Lung microvascular endothelial cell (primary cell): ENCODE measurements around the gene HYI. TPM values are rescaled to one million over a fixed set of nuclear protein-coding genes. Genes with fewer than 3 reads are reported as not detected.

Source experiments
- DNase-seq, 2 donors: peaks; one replicate each; pipeline versions ENCODE4 v3.0.0 to v3.0.0-alpha.2; 2010; ENCODE audit warnings: low read depth in 2 of 2
- total RNA-seq: library from RNA; depleted of rRNA; stranded (reverse); fragments of >200 nt; gene quantifications from 2 replicates; pipeline ENCODE4 v1.2.1, GENCODE V29; 2014

Gene HYI
- total RNA-seq, 1 donor from 2014 or later: 147 TPM

DNA sequence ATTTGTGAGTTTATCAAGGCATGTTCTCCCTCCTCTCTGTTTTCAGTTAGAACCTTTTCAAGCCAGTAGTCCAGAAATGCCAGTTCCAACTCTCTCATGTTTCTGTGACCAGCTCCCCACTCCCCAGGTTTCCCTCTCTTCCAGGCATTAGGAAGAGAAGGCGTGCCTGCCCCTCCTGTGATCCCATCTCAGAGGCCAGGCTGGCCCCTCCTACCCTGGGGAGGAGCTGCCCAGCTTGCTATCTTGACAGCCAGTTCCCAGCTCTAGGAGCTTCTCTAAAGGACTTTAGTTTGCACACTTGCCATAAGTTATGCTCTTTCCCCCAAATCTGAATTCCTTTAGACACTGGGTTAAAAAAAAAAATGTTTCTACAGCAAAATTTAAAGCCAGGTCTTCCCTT is 8.9 kb downstream of the HYI start:
- DNase-seq: no peak

GRCh38 chr1:43444151-43444828 is 9.4 kb downstream of the HYI start:
- DNase-seq: no peak

GRCh38 chr1:43443197-43443946 is 10.4 kb downstream of the HYI start:
- no peak for DNase-seq

DNA sequence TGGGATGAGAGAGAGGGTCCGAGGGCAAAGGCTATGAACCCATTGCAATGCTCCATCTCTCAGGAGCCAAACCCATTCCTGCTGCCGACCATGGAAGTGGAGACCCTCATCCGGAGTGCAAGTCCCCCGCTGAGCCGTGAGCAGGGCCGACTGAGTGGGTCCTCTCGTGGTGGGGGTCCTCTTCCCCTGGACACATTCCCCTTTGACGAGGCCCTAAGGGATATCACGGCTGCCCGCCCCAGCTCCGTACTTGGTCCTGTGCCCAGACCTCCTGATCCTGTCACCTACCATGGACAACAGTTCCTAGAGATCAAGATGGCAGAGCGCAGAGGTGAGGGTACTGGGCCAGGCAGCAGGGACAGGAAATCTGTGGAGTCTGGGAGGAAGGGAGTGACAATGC is 11.0 kb downstream of the HYI start:
- DNase-seq: no peak

- no peak for DNase-seq
Measured at GRCh38 chr1:43441894-43442637, 11.7 kb downstream of the HYI start.

DNA sequence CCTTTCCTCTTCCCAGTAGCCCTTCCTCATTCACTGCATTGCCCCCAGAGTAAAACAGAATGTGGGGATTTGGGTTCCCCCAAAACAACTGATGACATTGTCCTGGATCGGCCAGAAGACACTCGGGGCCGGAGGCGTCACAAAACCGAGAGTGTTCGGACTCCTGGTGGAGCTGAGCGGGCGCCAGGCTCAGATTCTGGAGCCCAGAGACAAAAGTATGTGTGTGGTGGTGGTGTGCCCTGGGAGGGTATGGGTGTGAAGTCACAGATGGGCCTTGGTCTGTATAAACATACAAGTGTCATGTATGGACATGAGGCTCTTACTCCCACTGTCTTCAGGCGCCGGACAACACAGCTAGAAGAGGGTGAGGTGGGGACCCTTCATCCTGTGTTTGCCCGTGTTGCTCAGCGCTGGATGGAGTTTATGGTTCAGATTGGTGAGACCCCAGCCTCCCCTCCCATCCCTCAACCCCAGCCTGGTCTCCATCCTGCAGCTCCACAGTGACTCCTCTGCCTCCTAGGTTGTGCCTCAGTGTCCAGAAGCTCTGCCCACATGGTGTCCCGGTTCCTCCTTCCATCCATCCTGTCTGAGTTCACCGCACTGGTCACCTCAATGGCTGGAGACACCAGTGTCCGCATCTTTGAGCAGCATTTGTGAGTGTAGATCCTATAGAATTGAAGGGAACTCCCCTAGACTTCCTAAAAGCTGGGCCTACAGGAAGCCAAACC is 12.4 kb downstream of the HYI start:
- no peak for DNase-seq

- DNase-seq: no peak
Measured at GRCh38 chr1:43440358-43440757, 13.4 kb downstream of the HYI start.

DNA sequence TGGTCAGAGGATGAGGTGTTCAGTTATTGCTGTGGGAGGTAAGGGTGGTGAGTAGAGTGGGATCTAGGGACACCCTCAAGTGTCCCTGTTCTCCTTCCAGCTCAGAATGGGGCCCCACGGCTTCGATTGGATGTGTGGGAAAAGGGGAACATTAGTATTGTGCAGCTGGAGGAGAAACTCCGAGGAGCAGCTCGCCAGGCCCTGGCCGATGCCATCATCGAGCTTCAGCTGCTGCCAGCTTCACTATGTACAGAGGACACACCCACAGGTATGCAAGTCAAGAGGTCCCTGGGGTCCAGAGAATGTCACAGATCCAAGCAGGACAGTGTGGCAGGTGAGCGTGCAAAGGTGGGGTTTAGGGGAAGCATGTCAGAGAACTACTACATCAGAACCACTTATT is 13.9 kb downstream of the HYI start:
- DNase-seq: no peak

- DNase-seq: no peak
Measured at GRCh38 chr1:43438953-43439581, 14.7 kb downstream of the HYI start.

DNA sequence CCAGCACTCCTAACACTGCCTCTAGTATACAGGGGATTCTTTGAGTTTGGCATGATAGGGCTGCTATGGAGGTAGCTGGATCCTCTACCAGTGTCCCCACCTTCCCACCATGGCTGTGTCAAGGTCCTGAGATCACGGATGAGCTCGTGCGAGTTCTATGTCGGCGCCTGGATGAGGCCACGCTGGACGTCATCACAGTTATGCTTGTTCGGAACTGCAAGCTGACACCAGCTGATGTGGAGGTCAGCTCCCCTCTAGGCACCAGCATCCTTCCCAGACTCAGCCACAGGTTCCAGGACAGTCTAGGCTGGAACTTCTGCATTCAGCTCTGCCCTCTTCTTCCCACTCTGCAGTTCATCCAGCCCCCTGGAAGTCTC is 15.2 kb downstream of the HYI start:
- no peak for DNase-seq

DNA sequence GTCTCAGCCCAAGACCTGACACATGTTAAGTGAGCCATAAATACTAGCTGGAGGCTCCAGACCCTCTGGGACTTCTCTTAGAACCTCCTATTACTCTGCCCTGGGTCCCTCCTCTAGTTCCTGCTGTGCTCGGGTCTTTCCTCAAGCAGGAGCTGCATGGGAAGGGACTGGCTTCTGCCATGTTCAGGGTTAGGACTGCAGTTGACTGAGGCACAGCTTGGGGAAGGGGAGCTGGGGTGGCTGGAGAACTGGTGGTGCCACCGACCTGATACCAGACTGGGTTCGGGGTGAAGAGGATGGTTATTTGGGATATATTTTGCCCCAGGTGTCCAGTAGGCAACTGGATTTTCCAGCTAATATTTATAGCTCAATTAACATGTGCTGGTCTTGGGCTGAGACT is 15.7 kb downstream of the HYI start:
- no peak for DNase-seq

DNA sequence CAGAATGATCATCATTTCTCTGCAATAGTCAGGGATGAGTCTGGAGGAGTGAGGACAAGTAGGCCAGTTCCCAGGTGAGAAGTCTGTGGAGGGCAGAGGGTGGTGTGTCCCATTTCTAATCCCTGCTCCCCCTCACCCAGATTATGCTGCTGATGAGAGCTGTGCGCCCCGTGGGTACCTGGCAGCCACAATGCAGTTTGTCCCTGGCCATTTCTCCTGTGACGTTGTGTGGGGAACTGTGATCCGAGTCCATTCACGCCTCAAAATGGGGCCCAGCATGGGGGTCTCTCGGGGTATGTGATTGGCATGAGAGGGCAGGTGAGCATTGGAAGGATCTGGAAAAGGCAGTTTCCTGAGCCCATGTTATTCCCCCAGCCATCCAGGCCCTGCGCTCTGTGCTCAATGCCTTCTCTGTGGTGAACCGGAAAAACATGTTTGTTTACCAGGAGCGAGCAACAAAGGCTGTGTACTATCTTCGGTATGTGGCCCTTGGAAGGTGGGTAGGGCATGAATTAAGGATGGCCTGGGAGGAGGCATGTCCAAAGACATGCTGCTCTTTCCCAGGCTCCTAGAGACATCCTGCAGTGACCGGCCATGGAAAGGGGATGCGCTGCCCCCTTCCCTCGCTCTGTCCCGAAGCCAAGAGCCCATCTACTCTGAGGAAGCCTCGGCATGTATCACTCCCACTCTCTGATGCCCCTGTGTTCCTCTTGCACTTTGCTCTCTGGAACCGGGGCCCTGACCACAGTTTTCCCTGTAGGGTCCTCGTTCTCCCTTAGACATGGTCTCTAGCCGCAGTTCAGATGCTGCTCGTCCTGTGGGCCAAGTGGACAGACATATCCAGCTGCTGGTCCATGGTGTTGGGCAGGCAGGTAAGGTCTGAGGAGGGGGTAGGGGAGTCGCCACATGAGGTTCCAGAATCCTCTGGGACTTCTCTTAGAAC is 16.4 kb downstream of the HYI start:
- no peak for DNase-seq

GRCh38 chr1:43436371-43436770 is 17.4 kb downstream of the HYI start:
- no peak for DNase-seq

DNA sequence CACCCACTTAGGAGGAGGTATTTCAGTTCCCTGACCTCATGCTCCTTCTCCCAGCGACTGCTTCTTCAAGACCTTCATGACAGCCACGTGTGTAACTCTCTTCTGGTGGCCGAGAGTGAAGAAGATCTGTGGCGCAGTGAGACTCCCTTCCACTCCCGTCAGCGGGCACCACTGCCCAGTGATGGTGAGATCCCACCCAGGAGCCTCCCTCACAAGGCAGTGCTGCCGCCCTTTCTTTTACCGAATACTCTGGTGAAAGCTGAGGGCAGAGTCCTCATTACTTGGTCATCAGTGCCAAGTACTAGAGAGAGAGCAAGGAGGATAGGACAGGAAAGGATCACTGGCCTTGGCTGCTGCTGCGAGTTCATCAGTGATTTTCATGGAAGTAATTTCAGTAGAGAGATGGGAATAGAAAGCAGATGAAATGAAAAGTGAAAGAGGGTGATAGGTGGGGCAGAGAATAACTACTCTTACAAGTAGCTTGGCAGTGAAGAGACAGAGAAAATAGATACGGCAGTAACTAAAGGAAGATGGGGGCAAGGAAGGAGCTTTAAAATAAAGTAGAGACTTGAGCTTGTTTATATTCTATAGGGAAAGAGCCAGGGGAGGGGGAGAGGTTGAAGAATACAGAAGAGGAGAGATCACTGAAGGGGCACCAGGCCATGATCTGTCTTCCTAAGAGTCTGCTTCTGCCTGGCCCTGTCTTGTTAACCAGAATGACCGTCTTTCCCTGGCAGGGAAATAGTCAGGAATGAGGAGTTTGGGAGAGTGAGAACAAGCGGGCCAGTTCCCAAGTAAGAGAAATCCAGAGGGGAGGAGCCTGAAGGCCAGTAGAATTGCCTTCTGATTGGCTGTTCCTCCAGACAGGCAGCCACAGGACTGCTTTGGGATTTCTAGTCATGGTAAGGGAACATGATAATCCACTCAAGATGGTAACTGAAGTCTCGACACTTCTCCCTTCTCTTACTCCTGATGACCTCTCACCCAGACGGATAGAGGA is 18.3 kb downstream of the HYI start:
- DNase-seq: no peak

DNA sequence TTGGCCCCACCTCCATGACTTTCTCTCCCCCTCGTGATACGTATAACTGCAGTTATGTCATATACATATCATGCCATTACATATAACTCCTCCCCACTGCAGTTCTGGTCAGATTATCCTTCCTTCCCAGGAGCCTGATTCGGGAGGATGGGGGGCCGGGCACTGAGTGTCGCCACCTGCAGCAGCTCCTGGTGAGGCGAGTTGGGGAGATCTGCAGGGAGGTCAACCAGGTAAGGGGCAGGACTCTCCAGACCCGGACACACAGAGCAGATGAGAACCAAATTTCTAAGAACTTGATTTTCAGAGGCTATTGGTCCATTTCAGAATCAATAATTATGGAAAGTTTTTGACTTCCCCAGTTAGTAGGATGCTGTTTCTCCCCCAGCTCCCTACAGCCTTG is 19.5 kb downstream of the HYI start:
- DNase-seq: no peak

DNA sequence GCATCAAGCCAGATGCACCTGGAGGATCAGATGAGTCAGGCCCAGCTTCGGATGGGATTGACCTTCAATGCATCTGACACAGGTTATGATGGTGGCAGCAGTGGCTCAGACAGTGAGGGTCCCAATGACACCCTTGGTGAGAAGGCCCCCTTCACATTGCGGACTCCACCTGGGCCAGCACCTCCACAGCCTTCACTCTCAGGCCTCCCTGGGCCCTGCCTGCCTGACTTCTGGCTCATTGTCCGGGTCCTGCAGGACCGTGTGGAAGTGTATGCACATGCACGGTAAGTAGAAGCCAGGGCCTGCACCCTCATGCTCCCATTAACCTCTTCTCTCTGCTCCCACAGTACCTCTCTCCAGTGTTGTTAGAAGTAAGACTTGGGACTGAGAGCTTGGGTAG is 20.8 kb downstream of the HYI start:
- DNase-seq: no peak

- DNase-seq: no peak
Measured at GRCh38 chr1:43432171-43432860, 21.4 kb downstream of the HYI start.

- DNase-seq: no peak
Measured at GRCh38 chr1:43431676-43432075, 22.1 kb downstream of the HYI start.

DNA sequence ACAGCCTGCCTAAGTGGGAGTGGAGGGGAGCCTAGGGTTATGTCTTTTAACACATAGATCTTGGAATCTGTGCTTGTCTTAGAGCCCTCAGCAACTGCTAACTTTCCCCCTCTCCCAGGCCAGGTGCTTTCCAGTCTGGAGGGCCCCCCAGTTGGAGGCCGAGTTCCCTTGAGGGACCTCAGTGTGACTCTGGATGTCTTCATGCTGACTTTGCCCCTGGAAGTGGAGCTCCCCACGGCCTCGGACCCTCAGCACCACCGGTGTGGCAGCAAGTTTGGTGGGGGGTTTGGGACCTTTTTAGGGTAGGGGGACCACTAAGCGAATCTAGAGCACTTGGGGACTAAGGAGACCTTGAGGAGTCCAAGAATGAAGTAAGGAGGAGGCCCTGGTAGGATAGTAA is 22.9 kb downstream of the HYI start:
- DNase-seq: no peak
